ACHN (cell line): ENCODE data around the gene FBXO39.
A peak's percentile ranks its signal among the peaks of the same experiment; 100 is the strongest.
"Not testable (repeated sequence)": the region's sequence is repeated elsewhere in the genome, so short reads cannot be mapped to it uniquely, and the experiment has no call there.

Experiments
- DNase-seq: peaks from one replicate; pipeline ENCODE4 v3.0.0-alpha.2; 2015
- in situ Hi-C: cut with HindIII; loops from 2 replicates; pipeline ENCODE4 v1.10.0; 2017; ENCODE audit warnings: low sequenced_read_pairs, low pct_ligation_motif_present, low pct_unique_long_range_greater_than_20kb

The FBXO39 gene

DNA sequence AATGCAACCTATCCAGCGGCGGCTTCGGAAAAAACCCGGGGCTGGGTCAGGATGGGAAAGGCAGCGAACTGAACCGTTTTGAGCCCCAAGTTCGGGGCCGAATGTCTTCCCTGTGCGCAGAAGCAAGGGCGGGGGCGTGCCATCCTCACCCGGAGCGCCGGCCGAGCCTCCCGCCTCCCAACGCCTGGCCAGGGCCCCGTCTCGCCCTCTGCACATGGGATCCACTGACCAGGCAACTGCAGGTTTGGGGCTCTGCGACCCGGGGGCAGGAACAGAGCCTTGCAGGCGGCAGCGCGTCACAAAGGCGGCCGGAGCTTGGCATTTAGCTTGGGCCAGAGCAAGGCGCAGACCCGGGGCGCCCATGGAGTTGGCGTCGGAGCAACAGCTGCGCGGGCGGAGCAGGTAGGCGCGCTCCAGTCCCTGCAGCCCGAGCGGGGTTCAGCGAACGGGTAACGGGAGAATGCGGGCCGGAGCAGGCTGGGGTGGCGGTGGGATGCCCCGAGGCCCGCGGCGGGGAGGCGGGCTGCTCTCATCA lies at the start of gene FBXO39:
FBXO39 (plus strand) TSS at position 345 of the 535 bp plus-strand sequence. CDS start 3,654 bp downstream, outside the sequence.
- no peak for DNase-seq
- in situ Hi-C loops: no loop called here

DNA sequence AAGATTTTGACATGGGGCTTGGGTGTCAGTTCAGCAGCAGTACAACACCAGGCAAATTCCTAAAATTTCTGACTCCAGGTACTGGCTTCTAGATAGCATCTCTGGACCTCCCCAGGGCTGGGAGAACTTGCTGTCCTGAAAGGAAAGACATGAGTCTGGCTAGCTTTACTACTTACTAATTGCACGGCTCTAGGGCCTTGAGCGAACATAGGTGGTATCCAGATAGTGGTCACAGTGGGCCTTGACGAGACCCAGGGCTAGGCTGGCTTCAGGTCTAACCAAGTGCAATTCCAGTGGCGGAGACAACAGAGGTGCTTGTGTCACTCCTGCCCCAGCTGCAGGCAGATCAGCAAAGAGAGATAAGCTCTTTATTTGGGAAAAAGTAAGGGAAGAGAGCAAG lies 46.5 kb upstream of the FBXO39 start:
- in situ Hi-C loops: no loop called here
- DNase-seq: no peak

GRCh38 chr17:6746665-6747064 lies 29.4 kb upstream of the FBXO39 start:
- in situ Hi-C loops, DNase-seq: not testable (repeated sequence)

DNA sequence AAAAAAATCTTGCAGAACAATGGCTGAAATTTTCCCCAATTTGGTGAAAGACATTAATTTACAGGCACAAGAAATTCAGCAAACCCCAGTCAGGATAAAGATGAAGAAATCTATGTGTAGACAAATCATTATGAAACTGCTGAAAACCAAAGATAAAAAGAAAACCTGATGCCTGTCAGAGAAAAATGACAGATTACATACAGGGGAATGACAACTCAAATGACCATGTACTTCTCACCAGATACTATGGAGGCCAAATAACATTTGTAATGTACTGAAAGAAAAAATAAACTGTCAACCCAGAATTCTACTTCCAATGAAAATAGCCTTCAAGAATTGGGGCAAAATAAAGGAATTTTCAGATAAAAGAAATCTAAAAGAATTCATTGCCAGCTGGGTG lies 27.4 kb upstream of the FBXO39 start:
- in situ Hi-C loops: no loop called here
- no peak for DNase-seq

DNA sequence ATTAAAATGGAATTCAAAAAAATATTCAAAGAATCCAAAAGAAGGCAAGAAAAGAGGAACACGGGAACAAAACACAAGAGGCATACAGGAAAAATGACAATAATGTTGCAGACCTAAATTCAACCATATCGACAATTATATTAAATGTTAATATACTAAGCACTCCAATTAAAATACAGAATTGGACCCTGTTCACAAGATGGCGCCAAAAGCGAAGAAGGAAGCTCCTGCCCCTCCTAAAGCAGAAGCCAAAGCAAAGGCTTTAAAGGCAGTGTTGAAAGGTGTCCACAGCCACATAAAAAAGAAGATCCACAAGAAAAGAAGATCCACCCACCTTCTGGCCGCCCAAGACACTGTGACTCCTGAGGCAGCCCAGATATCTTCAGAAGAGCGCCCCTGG lies 26.5 kb upstream of the FBXO39 start:
- in situ Hi-C loops: no loop called here
- no peak for DNase-seq

DNA sequence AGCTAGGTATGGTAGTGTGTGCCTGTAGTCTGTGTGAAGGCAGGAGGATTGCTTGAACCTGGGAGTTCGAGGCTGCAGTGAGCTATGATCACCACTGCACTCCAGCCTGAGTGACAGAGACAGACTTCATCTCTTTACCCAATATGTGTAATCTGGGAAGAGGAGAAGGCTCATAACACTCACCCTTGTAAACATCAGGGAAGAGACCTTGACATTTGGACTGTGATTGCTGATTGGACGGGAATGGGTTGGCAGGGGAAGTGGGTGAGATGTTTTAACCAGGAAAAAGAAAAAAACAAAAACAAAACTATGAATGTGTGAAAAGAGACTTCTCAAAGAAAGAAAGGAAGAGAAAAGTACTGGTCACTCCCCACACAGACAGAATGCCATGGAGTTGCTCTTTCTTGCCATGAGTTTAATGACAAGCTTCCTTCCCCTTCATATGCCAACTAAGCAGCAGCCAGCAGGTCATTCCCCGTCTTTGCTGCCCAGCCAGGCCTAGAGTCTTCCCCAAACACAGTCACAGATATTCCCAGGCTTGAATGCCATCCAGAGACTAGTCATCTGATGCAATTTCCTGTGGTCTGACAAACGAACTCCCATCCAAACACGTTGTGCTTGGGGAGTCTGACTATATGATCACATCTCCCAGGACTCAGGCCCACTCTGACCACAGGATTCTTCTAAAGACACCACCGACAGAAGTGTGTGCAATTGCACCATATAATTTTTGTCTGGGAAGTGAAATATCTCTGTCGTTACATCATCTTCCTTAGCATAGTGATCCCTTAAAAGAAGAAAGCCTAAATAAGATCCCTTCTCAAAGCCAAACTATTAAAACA lies 23.7 kb upstream of the FBXO39 start:
- peak; percentile 21 for DNase-seq

DNA sequence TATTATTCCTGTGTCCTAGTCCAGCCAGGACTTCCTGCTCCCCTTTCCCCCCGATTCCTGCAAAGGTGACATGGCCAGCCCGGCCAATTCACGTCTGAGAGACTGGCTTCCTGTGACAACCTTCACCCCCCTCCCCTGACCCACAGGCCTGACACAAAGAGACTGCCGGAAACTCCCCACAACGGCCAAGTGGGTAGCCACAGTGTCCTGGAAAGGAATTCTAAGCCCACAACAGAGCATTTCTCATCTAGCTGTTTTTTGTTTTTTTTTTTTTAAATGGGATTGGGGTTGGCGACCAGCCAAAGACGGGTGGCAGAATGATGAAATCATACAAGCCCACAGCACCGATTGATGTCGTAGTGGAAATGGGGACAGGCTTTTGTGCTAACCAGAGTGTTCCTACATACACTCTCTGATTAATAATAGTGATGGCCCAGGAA lies 23.0 kb upstream of the FBXO39 start:
- in situ Hi-C loops: no loop called here
- no peak for DNase-seq

More for the DNA sequence above, 23.7 kb upstream of the FBXO39 start:
- in situ Hi-C loops: no loop called here

DNA sequence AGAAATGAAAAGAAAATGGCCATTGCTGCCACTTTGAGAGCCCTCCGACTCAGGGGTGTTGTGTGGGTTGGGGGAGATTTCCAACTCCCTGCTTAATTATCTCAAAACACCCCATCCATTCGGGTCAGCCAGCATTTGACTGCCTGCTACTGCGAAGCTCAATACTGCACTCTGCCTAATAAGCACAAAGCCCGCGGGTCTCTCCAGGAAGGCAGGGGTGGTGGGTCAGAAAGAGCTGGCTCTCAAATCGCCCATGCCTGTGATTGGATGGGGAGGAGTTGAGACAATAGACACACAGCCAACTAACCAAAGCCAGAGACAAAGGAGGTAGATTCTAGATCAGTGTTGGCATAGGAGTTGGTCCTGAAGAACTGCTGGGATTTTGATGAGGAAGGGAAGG lies 22.5 kb upstream of the FBXO39 start:
- DNase-seq: no peak
- in situ Hi-C loops: no loop called here

DNA sequence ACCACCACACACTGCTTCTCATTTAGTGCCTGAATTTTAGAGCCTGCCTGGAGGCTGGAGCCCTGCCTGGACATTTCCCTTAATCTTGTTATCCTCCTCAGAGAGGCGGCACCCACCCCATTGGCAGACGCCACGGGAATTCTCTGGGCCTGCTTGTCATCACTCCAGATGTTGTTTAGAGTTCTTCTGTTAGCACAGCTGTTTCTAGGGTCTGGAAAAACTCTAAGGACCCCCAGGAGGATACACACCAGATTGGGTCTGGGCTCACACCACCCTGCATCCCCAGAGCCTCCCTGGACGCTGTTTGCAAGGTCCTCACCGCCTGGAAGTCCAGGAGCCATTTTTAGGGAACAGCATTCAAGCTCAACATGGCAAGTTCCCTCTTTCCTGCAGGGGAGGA lies 20.7 kb upstream of the FBXO39 start:
- no peak for DNase-seq
- in situ Hi-C loops: no loop called here

DNA sequence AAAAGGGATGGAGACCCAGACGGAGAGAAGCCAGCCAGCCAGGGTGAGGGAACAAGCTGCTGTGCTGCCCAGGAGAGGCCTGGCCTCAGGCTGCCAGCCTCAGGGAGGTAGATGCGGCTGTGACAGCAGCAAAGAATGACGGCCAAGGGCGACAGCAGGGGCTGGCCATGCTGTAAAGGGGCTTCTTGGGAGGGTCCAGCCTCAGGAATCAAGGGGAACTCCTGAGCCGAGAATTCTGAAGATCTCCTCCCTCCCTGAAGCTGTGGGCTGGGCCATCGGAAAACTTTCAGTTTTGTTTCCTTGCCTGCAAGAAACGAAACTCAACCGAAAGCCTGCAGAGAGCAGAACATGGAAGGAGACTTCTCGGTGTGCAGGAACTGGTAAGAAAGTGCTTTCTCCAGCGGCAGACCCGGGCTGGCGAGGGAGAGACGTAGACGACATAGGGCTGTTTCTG lies 20.3 kb upstream of the FBXO39 start, which contains the start of gene XAF1:
XAF1 (plus strand) TSS at position 316 of the 454 bp plus-strand sequence; CDS start at position 349, 33 bp downstream.
- no peak for DNase-seq
- in situ Hi-C loops: no loop called here

- in situ Hi-C loops: no loop called here
Measured at GRCh38 chr17:6756425-6757031, 19.5 kb upstream of the FBXO39 start.

GRCh38 chr17:6757747-6758146 lies 18.3 kb upstream of the FBXO39 start:
- DNase-seq: no peak
- in situ Hi-C loops: no loop called here

More at GRCh38 chr17:6756425-6757031, 19.5 kb upstream of the FBXO39 start:
- DNase-seq: no peak

GRCh38 chr17:6761779-6762178 lies 14.2 kb upstream of the FBXO39 start:
- DNase-seq: no peak
- in situ Hi-C loops: no loop called here

DNA sequence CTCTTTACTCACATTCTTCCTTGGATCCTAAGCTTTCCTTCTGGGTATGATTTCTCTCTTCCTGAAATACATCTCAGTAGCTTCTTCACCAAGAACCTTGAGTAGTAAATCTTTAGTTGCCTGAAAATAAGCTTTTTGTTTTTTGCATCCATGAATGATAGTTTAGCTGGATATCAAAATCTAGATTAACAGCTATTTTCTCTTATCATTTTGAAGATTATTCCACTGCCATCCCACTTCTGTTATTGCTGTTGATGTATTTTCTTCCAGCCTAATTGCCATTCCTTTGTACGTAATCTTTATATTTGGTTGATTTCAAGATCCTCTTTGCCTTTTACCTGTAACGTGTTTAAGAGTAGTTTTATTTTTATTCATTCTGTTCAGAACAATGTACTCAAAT lies 7.6 kb upstream of the FBXO39 start:
- DNase-seq: no peak
- in situ Hi-C loops: no loop called here

- no peak for DNase-seq
- in situ Hi-C loops: no loop called here
Measured at GRCh38 chr17:6772016-6772415, 4.0 kb upstream of the FBXO39 start.

DNA sequence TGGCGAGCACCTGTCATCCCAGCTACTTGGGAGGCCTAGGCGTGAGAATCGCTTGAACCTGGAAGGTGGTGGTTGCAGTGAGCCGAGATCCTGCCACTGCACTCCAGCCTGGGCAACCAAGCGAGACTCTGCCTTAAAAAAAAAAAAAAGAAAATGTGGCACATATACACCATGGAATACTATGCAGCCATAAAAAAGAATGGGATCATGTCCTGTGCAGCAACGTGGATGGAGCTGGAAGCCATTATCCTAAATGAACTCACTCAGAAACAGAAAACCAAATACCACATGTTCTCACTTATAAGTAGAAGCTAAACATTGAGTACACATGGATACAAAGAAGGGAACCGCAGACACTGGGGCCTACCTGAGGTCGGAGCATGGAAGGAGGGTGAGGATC lies 1.1 kb upstream of the FBXO39 start:
- in situ Hi-C loops, DNase-seq: not testable (repeated sequence)

DNA sequence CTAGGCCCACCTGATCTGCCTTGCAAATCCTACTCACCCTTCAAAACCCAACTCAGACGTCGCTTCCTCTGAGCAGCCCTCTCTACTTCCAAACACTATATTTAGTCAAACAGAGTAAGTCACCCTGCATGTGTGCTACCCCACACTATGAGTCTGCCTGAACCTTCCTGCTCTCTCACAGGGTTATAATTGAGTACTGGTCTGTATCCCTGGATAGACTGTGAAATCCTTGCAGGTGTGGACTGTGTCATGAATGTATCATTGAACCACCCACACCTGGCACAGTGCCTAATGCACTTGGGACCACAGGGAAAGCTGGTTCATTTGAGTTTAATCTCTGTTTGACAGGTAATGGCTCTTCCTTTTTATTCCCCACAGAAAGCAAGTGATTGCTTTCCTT lies 3.4 kb downstream of the FBXO39 start:
- in situ Hi-C loops: no loop called here
- DNase-seq: no peak

GRCh38 chr17:6780001-6780400 lies 4.0 kb downstream of the FBXO39 start:
- in situ Hi-C loops: no loop called here
- DNase-seq: no peak

GRCh38 chr17:6780886-6781285 lies 4.9 kb downstream of the FBXO39 start:
- in situ Hi-C loops: no loop called here
- DNase-seq: no peak
